GM18526 (cell line): ENCODE results near the gene CEP290.

ENCODE experiments used
- POLR2A ChIP-seq: IDR thresholded peaks from 3 replicates; pipeline ENCODE4 v1.6.1; 2011; ENCODE audit not compliant: insufficient read length; ENCODE audit errors: extremely low read depth

Gene CEP290, protein sequence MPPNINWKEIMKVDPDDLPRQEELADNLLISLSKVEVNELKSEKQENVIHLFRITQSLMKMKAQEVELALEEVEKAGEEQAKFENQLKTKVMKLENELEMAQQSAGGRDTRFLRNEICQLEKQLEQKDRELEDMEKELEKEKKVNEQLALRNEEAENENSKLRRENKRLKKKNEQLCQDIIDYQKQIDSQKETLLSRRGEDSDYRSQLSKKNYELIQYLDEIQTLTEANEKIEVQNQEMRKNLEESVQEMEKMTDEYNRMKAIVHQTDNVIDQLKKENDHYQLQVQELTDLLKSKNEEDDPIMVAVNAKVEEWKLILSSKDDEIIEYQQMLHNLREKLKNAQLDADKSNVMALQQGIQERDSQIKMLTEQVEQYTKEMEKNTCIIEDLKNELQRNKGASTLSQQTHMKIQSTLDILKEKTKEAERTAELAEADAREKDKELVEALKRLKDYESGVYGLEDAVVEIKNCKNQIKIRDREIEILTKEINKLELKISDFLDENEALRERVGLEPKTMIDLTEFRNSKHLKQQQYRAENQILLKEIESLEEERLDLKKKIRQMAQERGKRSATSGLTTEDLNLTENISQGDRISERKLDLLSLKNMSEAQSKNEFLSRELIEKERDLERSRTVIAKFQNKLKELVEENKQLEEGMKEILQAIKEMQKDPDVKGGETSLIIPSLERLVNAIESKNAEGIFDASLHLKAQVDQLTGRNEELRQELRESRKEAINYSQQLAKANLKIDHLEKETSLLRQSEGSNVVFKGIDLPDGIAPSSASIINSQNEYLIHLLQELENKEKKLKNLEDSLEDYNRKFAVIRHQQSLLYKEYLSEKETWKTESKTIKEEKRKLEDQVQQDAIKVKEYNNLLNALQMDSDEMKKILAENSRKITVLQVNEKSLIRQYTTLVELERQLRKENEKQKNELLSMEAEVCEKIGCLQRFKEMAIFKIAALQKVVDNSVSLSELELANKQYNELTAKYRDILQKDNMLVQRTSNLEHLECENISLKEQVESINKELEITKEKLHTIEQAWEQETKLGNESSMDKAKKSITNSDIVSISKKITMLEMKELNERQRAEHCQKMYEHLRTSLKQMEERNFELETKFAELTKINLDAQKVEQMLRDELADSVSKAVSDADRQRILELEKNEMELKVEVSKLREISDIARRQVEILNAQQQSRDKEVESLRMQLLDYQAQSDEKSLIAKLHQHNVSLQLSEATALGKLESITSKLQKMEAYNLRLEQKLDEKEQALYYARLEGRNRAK (N-terminal part only)

GRCh38 chr12:88141774-88142609 is at the start of gene CEP290, which contains the start of gene TMTC3:
Gene CEP290, minus strand, starts transcription at chr12:88142088. Its CDS starts 781 bp downstream, at chr12:88141307.
Gene TMTC3, plus strand, starts transcription at chr12:88142307. Its CDS starts 6,009 bp downstream, at chr12:88148316.
- peak; percentile 65 for TF ChIP-seq POLR2A

DNA sequence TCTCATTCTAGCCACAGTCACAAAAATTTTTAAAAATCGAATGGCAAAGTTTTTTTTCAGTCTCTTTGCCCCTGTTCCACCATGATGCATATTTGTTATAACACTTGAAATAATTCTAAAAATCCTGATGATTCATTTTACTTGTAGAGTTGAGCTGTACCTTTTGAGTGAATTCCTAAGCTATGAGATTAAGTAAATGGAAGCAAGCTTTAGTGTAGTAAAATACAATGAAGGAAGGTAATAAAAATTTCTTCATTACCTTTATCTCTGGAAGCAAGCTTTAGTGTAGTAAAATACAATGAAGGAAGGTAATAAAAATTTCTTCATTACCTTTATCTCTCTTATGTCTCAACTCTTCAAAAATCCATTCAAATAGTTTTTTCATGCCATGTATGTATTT is 46.3 kb upstream of the CEP290 start:
- TF ChIP-seq POLR2A, result no peak

- TF ChIP-seq POLR2A, result no peak
Observed at GRCh38 chr12:88187571-88187970, 45.7 kb upstream of the CEP290 start.

GRCh38 chr12:88185988-88186387 is 44.1 kb upstream of the CEP290 start:
- no peak for TF ChIP-seq POLR2A

DNA sequence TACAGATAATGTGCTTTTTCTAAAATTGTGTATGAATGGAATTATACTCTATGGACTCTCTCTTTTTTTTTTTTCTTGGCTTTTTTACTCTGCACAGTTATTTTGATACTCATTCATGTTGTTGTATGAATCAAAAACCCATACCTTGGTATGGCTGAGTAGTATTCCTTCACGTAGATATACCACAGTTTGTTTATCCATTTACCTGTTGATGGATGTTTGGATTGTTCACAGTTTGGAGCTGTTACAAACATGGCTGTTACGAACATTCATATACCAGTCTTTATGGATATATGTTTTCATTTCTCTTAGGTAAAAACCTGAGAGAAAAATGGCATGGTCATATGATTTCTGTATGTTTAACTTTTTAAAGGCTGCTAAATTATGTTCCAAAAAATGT is 43.4 kb upstream of the CEP290 start:
- TF ChIP-seq POLR2A, result no peak

DNA sequence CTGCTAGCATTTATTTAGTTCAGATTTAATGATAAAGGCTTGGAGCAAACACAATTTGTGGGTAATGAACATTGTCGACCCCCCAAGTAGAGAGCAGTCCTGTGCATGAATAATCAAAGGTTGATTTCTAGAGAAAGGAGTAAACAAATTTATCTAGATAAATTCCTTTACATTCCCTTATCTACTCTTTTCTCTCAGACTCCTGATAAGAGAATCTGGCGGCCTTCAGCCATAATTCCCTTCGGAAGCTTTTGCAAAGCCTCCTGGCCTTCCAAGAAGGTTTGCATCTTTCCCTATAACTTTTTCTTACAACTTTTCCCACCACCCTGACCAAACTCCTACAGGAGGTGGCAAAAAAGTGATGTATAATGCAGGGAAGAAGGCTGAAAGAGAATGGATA is 42.3 kb upstream of the CEP290 start:
- no peak for TF ChIP-seq POLR2A

DNA sequence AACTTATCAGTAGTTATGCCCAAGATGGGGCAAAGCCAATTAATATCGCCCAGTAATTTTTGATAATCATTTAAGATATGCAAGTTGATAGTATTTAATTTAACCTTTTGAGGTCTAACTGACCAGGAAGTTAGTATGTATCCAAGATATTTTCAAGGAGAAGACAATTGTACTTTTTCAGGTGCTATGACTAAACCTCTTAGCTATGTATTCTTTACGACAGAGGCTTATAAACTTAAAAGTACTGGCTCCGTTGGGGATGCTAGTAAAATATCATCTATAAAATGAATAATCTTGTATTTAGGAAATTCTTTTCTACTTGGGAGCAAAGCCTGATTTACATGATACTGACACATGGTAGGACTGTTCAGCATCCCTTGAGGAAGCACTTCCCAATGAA is 40.5 kb upstream of the CEP290 start:
- TF ChIP-seq POLR2A, result no peak

DNA sequence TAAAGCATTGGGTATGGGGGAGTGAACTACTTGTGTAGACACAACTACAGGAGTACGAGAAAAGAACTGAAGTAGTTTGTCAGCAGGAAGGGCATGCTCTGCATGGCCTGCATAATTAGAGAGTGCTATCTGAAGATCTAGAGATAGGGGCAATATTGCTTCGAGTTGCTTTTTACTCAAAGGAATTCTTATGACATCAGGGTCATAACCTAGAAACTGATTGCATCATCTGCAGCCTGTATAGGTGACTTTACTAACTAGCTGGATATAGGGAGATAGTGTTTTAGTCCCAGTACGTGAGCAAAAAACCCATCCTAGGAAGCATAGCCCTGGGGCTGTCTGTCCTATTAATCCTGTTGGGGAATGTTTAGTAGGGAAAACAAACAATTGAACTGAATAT is 40.0 kb upstream of the CEP290 start:
- no peak for TF ChIP-seq POLR2A

GRCh38 chr12:88179436-88180014 is 37.6 kb upstream of the CEP290 start:
- no peak for TF ChIP-seq POLR2A

- TF ChIP-seq POLR2A, result no peak
Observed at GRCh38 chr12:88175544-88175943, 33.7 kb upstream of the CEP290 start.

DNA sequence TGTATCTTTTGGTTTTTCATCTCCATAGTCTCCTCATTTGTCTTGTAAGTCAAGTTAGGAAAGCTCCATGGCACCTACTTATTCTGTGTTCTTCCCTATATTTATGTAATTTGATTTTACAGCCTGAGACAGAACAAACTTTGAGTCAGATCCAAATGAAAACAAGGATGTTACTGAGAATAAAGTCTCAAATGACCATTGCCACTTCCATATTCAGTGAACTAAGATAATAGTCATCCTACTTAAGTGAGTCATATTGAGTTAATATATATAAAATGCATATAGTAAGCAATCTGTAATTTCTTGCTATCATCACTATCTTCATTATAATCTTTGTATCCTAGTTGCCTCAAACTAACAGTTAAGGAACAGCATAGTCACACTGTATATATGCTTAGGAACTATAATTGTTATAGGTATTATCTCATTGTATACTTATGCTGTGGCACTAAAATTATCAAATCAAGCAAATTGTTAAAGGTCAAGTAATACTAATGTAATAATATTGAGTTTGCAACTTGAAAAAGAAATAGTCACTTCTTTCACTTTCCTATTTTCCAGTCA is 31.0 kb upstream of the CEP290 start:
- TF ChIP-seq POLR2A, result no peak

DNA sequence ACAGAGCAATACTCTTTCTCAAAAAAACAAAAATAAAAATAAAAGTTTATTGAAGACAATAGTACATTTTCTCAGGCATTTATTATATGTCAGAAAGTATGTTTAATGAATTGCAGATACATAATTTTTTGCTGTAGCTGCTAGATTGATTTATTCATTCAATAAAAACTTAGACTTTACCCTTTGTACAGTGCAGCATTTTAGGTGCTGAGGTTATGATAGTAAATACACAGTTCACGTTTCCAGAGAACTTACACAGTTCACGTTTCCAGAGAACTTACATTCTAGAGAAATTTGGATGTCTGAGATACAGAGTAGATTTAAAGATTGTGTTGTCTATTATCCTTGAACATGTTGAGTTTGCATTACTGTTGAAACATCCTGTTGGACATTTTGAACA is 25.5 kb upstream of the CEP290 start:
- no peak for TF ChIP-seq POLR2A

GRCh38 chr12:88166179-88166578 is 24.3 kb upstream of the CEP290 start:
- no peak for TF ChIP-seq POLR2A

- no peak for TF ChIP-seq POLR2A
Observed at GRCh38 chr12:88163371-88163770, 21.5 kb upstream of the CEP290 start.
